ENCODE results near the gene BRDT.

BRDT gene

DNA sequence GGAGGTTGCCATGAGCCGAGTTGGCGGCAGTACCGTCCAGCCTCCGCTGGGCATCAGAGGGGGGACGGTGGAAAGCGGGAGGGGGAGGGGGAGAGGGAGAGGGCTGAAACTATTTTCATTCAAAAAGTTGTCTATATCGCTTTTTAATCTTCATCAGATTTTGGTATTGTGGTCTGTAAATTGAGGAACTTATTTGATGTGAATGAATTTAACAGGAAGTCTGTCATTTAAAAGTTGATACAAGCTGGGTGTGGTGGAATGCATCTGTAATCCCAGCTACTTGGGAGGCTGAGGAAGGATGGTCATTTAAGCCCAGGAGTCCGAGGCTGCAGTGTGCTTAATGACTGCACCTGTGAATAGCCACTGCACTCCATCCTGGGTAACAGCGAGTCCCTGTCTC, 77.6 kb downstream of the BRDT start:
- Mint-ChIP-seq H3K9me3 (peaks cover 0 to 2% of the 10 kb centered on the region in 2 donors), H3K27ac (no peak overlapping the region), H3K27me3 (peaks cover 27 to 43% of the 10 kb centered on the region in 2 donors), H3K36me3 (no peaks in the 10 kb centered on the region), H3K4me1 (peaks cover 3 to 14% of the 10 kb centered on the region in 2 donors), H3K4me3 (no peak overlapping the region)
- DNase-seq: no peak
- ATAC-seq (replicated peaks): no peak

DNA sequence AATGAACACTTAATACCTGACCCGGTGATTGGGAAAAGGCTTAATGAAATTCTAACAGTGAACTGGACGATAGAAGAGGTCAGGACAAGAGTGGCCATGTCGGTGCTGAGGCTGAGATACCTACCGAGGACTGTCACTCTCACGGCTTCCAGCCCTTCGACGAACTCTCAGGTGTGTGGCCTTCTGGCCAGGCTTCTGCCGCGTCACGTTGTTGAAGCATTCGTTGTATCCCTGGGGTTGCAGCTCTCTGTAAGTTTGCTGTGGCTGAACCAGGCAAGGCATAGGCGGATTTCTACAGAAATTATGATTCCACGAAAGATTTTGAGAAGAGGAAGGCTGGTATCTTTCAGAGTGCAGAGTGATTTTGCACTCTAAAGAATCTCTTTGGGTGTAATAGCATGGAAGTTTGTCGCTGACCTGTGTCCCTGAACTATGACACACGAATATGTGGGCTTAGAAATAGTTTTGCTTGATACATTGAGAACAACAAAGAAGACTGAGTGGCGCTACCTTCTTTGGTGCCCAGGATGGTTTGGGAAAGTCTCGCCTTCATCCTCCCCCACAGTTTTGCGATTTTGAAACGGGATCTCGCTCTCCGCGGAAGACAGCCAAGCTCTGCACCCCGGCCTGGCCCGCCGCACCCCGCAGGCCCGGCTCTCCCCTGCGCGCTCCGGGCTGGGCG, 80.2 kb downstream of the BRDT start:
- no peaks in the 10 kb centered on the region for H3K36me3 Mint-ChIP-seq
- peaks cover 0 to 2% of the 10 kb centered on the region in 2 donors for H3K9me3 Mint-ChIP-seq
- peaks cover 29 to 38% of the 10 kb centered on the region in 2 donors for H3K27me3 Mint-ChIP-seq
- H3K4me1 Mint-ChIP-seq: peaks cover 3 to 14% of the 10 kb centered on the region in 2 donors
- DNase-seq (no peak), ATAC-seq (replicated peaks) (no peak)
- H3K4me3 Mint-ChIP-seq: peak overlapping the region; percentile 51 to 61
- H3K27ac Mint-ChIP-seq: no peak overlapping the region

DNA sequence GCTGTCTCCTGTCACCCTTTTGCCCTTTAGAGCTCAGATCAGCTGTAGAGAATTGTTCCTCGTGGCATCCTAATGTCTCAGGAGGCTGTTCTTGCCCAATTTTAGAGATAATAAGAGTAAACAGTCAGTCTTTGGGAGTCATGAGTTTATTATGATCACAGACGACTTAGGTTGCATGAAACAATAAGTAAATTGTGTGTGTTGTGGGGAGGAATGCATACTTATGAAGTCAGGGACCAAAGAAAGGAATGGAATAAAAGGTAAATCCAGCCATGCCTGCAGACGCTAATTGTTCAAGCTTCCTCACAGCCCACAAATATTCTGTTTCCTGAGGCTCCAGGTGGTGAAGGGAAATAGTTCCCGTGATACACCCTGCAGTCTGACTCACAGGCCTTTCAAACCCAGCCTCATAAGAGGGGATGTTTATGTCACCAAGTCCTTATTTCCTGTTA, 81.5 kb downstream of the BRDT start:
- Mint-ChIP-seq H3K27ac (no peak overlapping the region), H3K9me3 (peaks cover 0 to 2% of the 10 kb centered on the region in 2 donors), H3K4me3 (peak overlapping the region; percentile 69 to 82), H3K4me1 (peaks cover 3 to 14% of the 10 kb centered on the region in 2 donors), H3K36me3 (no peaks in the 10 kb centered on the region), H3K27me3 (peaks cover 35 to 41% of the 10 kb centered on the region in 2 donors)
- ATAC-seq (replicated peaks) (no peak), DNase-seq (no peak)

DNA sequence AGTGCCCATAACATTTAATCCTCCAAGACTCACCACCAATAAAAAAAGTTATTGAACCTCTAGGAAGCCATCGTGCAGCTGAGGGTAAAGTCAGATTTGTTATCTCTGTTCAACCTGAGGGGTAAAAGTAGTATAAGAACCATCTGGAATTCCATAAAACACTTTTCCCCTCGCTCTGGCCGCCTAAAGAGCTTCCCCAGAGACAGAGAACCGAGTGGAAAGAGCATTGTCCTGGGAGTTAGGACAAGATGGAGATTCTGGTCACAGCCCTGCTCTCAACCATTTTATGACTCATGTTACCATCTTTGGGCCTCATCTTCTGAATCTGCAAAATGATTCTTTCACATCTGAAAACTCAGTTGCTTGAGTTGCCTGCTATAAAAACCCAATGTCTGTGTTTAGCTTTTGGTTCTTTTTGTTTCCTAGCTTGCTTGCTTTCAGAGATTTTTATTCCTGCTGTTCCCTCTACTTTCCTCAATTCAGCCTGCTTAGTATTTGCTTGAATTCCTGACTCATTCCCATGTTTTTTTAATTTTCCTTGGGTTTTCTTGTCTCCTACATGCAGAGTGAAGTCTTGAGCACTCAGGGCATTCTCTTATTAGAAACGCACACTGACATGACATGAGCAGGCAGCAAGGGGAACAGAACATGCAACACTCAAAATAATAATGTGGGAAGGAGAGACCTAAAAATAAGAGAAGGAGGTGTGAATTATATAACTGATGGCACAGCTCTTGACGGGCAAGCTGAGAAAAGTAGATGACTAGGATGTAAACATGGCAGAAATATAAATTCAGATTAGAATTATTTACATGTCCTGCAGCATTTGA, 82.3 kb downstream of the BRDT start:
- no peak for DNase-seq
- Mint-ChIP-seq H3K36me3 (no peaks in the 10 kb centered on the region), H3K27ac (no peak overlapping the region), H3K4me1 (peaks cover 3 to 14% of the 10 kb centered on the region in 2 donors), H3K9me3 (peaks cover 0 to 1% of the 10 kb centered on the region in 2 donors), H3K27me3 (peaks cover 38 to 49% of the 10 kb centered on the region in 2 donors), H3K4me3 (no peak overlapping the region)
- ATAC-seq (replicated peaks): no peak

DNA sequence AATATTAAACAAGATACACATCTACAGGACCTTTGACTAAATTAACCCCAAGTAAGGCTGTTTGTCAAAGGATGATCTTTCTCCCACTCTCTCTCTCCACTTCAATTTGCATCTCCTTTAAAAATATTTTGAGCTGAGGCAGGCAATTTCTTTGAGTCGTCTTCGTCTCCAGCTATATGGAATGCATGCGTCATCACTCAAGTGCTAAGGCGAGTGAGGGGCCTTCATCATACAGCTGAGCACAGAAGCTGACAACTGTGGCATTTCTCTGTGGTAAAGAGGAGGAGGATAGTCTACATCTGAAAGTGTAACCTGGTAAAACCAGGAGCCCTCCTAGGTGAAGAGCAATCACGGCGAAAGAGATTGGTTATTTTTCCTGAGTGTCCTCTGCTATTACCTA, 88.2 kb downstream of the BRDT start:
- H3K4me1 Mint-ChIP-seq: no peaks in the 10 kb centered on the region
- DNase-seq (no peak), ATAC-seq (replicated peaks) (no peak)
- H3K4me3 Mint-ChIP-seq: no peak overlapping the region
- H3K36me3 Mint-ChIP-seq: no peaks in the 10 kb centered on the region
- peaks cover 9 to 12% of the 10 kb centered on the region in 2 donors for H3K27me3 Mint-ChIP-seq
- H3K27ac Mint-ChIP-seq: no peak overlapping the region
- no peaks in the 10 kb centered on the region for H3K9me3 Mint-ChIP-seq

DNA sequence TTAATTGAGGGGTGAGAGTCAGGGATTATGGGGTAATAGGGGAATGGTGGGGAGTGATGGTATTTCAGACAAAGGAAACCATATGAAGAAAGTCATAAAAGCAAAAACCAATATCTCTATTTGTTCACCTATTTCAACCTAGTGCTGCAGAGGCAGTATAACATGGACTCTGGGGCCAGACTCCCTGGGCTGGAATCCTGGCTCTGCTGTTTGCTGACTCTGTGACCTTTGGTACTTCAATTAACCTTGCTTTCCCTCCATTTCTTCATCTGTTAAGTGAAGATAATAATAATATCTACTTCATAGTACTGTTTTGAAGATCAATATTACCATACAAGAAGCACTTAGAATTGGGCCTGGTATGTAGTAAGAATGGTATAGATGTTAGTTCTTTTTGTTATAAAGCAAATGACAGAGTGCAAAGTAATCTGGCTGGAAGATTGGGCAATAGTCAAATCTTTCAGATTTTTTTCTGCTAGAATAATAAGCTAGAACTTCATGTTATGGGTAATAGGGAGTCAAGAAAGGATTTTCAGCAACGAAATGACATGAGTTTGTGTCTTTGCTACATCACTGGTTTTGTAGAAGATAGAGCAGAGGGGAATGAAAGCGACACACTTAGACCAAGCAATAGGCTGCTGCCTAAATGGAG, 89.6 kb downstream of the BRDT start:
- Mint-ChIP-seq H3K27me3 (peaks cover 9 to 12% of the 10 kb centered on the region in 2 donors), H3K27ac (no peak overlapping the region), H3K36me3 (no peaks in the 10 kb centered on the region), H3K9me3 (no peaks in the 10 kb centered on the region), H3K4me3 (no peak overlapping the region), H3K4me1 (no peaks in the 10 kb centered on the region)
- no peak for ATAC-seq (replicated peaks)
- DNase-seq: no peak

DNA sequence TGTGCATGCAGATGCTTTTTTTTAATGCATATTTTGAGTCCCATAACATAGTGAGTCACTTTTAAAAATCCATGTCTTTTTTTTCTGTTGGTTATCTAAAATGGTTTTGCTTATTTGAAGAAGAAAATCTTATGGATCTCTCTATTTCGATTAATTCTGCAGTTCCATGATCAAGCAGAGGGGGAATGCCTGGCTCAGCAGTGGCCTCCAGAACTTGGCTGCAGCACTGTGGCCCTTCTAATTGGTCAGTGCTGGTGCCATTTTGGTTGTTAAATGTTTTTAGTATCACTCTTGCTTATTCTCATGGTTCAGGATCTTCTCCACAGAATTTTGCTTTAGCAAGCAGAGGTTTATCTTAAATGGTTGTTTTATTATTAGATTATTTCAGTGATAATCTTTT, 91.8 kb downstream of the BRDT start:
- H3K4me3 Mint-ChIP-seq: no peak overlapping the region
- peaks cover 3 to 6% of the 10 kb centered on the region in 2 donors for H3K27me3 Mint-ChIP-seq
- no peak for ATAC-seq (replicated peaks)
- DNase-seq: no peak
- no peaks in the 10 kb centered on the region for H3K36me3 Mint-ChIP-seq
- H3K4me1 Mint-ChIP-seq: no peaks in the 10 kb centered on the region
- no peaks in the 10 kb centered on the region for H3K9me3 Mint-ChIP-seq
- no peak overlapping the region for H3K27ac Mint-ChIP-seq

DNA sequence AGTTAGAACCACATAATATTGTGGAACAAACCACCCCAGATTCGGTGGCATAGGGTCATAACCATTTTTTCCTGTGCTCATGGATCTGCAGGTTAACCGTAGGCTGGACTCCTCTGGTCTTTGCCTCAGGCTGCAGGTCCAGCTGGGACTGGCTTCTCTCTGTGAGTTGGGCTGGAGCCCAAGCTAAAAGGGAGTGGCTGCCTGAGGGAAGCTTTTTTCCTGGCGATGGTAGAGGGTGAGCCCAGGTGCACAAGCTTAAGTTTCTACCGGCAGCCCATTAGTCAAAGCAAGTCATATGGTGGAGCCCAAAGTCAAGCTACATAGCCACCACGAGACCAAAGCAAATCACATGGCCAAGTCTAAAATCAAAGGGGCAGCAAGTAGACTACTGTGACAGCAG, 94.4 kb downstream of the BRDT start:
- Mint-ChIP-seq H3K4me3 (no peak overlapping the region), H3K4me1 (no peaks in the 10 kb centered on the region), H3K36me3 (no peaks in the 10 kb centered on the region), H3K27me3 (no peaks in the 10 kb centered on the region), H3K9me3 (no peaks in the 10 kb centered on the region), H3K27ac (no peak overlapping the region)
- no peak for DNase-seq
- no peak for ATAC-seq (replicated peaks)

DNA sequence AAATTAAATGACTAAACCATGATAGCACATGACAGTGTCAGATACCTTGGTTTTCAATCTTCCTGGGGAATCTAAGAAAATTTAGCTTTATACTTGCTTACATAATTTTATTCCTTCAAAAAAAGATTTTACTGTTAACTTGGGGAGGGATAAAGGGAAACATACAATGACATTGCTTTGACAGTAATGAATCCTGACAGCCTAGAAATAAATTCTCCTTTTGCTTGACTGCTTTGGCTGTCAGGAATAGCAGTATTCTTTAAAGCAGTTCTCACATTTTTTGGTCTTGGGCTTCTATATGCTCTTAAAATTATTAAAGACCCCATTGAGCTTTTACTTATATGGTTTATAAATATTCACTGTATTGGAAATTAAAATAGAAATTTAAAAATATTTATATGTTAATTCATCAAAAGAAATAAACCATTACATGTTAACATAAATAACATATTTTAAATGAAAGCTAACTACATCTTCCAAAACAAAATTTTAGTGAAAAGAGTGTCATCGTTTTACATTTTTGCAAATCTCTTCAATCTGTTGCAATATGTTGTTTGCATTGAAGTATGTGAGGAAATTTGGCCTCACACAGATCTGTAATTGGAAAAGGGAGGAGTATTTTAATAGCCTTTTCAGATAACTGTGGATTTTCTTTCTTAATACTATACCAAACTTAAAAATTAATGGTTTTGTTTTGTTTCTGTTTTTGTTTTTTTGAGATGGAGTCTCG, 96.7 kb downstream of the BRDT start:
- no peaks in the 10 kb centered on the region for H3K27me3 Mint-ChIP-seq
- no peaks in the 10 kb centered on the region for H3K4me1 Mint-ChIP-seq
- ATAC-seq (replicated peaks) (no peak), DNase-seq (no peak)
- no peaks in the 10 kb centered on the region for H3K36me3 Mint-ChIP-seq
- H3K9me3 Mint-ChIP-seq: no peaks in the 10 kb centered on the region
- H3K4me3 Mint-ChIP-seq: no peak overlapping the region
- H3K27ac Mint-ChIP-seq: no peak overlapping the region

DNA sequence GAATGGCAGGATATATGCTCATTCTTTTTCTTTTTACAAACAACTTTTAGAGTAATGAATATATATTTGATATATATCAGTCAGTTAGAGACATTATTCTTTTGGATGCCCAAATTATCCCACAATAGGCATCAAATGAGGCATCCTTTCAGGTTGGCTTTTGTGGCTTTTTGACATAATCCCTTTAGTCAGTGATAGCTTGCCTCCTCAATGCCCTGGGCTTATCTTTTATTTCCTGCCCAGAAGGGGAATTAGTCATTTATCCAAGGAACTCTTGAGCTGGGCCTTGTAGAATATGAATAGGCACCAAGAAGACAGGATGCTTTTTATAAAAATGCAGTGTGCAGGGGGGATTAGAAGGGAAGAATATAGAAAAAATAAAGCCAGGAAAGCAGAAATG, 102.7 kb downstream of the BRDT start:
- H3K4me1 Mint-ChIP-seq: no peaks in the 10 kb centered on the region
- DNase-seq: no peak

More for the DNA sequence above, 102.7 kb downstream of the BRDT start:
- ATAC-seq (replicated peaks): no peak
- no peaks in the 10 kb centered on the region for H3K36me3 Mint-ChIP-seq
- H3K27ac Mint-ChIP-seq: no peak overlapping the region
- H3K9me3 Mint-ChIP-seq: no peaks in the 10 kb centered on the region
- peaks cover 8 to 10% of the 10 kb centered on the region in 2 donors for H3K27me3 Mint-ChIP-seq
- H3K4me3 Mint-ChIP-seq: no peak overlapping the region
